ENCODE measurements around the gene ITGB5. TPM values are rescaled to one million over a fixed set of nuclear protein-coding genes. Genes with fewer than 3 reads are reported as not detected.

Gene ITGB5
- total RNA-seq, 1 experiment from 2014 or later: 116 TPM

DNA sequence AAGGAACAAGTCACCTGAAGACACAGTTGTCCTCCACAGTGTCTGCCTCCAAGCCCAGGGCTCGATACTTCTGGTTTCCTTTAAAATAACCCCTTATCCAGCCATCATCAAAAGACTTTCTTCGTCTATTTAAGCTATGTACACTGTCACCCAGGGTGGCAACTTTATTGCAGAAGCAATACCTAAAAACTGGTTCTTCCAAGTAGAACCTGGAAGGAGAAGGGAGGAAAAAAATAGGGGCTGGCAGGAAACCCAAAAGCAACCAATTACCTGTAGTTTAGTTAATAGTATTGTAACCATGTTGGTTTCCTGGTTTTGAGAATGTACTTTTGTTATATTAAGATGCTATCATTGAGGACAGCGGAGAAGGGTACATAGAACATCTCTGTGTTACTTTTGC is 33.7 kb downstream of the ITGB5 start:
- no peak overlapping the region for H3K4me3 ChIP-seq (ENCODE audit: low read depth, low read length, poor library complexity, severe bottlenecking)
- H3K27me3 ChIP-seq (replicated peaks; ENCODE audit: insufficient read depth, low read depth, low read length, poor library complexity): no peaks in the 10 kb centered on the region
- no peaks in the 10 kb centered on the region for H3K9me3 ChIP-seq (ENCODE audit: low read depth, low read length, poor library complexity, severe bottlenecking)
- no peak for DNase-seq (ENCODE audit: low spot score)
- TF ChIP-seq, protein P1, sequence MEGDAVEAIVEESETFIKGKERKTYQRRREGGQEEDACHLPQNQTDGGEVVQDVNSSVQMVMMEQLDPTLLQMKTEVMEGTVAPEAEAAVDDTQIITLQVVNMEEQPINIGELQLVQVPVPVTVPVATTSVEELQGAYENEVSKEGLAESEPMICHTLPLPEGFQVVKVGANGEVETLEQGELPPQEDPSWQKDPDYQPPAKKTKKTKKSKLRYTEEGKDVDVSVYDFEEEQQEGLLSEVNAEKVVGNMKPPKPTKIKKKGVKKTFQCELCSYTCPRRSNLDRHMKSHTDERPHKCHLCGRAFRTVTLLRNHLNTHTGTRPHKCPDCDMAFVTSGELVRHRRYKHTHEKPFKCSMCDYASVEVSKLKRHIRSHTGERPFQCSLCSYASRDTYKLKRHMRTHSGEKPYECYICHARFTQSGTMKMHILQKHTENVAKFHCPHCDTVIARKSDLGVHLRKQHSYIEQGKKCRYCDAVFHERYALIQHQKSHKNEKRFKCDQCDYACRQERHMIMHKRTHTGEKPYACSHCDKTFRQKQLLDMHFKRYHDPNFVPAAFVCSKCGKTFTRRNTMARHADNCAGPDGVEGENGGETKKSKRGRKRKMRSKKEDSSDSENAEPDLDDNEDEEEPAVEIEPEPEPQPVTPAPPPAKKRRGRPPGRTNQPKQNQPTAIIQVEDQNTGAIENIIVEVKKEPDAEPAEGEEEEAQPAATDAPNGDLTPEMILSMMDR (conservative IDR thresholded peaks at IDR 0.05; ENCODE audit: low read depth, low read length): no peak
- TF ChIP-seq EZH2 (IDR thresholded peaks at IDR 0.05; ENCODE audit: borderline replicate concordance, low read depth, low read length, poor library complexity, severe bottlenecking): no peak
- H3K4me1 ChIP-seq (ENCODE audit: insufficient read depth, low read length, poor library complexity, severe bottlenecking): peaks cover 51% of the 10 kb centered on the region
- no TSS peak for BruUV-seq (replicated peaks)
- intact Hi-C loops (cut with micrococcal nuclease; ENCODE audit: unreplicated experiment): no loop called here
- H3K36me3 ChIP-seq (ENCODE audit: insufficient read depth, low read length, poor library complexity, severe bottlenecking): peaks cover 10% of the 10 kb centered on the region
- no peak overlapping the region for H3K27ac ChIP-seq (ENCODE audit: low read depth, low read length, poor library complexity, severe bottlenecking)
- ChIA-PET CTCF (no interaction called here), POLR2A (ENCODE audit: low non-redundant PET) (interaction anchor here (0.6 kb wide), 1 partner anchor 767 kb away, joined by 5 read pairs; no protein-coding TSS in a partner anchor)

DNA sequence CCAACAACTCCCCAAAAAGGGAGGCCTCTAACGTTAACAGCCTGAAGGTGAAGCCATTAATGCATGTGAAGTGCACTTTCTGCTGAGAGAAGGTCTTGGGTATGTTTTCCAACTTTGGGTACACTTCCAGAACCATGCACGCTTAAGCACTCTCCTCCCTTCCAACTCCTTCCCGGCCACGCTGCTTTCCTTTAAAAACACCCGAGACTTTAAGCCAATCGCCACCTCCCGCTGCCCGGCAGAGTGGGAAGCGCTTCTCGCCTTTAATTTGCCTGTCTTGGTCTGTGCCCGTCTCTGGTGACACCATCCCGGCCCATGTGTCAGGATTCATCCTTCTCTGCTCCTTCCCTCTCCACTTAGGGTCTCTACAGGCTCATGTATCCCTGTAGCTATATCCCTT is 35.3 kb downstream of the ITGB5 start:
- no TSS peak for BruUV-seq (replicated peaks)
- Histone ChIP-seq H3K4me3 (ENCODE audit: low read depth, low read length, poor library complexity, severe bottlenecking) (no peak overlapping the region), H3K27ac (ENCODE audit: low read depth, low read length, poor library complexity, severe bottlenecking) (peak overlapping the region; percentile 65), H3K36me3 (ENCODE audit: insufficient read depth, low read length, poor library complexity, severe bottlenecking) (peaks cover 25% of the 10 kb centered on the region), H3K4me1 (ENCODE audit: insufficient read depth, low read length, poor library complexity, severe bottlenecking) (peaks cover 58% of the 10 kb centered on the region), H3K9me3 (ENCODE audit: low read depth, low read length, poor library complexity, severe bottlenecking) (no peaks in the 10 kb centered on the region), H3K27me3 (replicated peaks; ENCODE audit: insufficient read depth, low read depth, low read length, poor library complexity) (no peaks in the 10 kb centered on the region)
- ChIA-PET POLR2A (ENCODE audit: low non-redundant PET) (no interaction called here), CTCF (no interaction called here)
- intact Hi-C loops (cut with micrococcal nuclease; ENCODE audit: unreplicated experiment): no loop called here
- TF ChIP-seq, protein P1 (conservative IDR thresholded peaks at IDR 0.05; ENCODE audit: low read depth, low read length): no peak
- TF ChIP-seq EZH2 (IDR thresholded peaks at IDR 0.05; ENCODE audit: borderline replicate concordance, low read depth, low read length, poor library complexity, severe bottlenecking): no peak
- DNase-seq (ENCODE audit: low spot score): no peak

DNA sequence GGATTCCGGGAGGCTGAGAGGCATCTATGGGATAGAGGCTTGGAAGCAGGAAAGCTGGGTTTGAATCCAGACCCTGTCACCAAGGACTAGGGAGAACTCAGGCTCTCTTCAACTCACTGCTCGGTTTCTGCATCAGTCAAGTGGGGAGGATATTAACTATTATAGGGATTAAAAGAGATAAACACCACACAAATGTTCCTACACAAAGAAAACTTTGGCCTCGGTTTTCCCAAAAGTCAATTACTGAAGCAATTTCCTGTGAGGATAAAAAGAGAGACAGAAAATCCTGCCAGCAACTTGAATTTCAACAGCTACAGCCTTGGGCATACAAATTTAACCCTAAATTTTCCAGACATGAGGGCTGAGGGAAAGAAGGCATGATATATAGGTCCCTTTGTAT is 36.0 kb downstream of the ITGB5 start:
- CTCF ChIA-PET: no interaction called here
- POLR2A ChIA-PET (ENCODE audit: low non-redundant PET): no interaction called here
- Histone ChIP-seq H3K4me3 (ENCODE audit: low read depth, low read length, poor library complexity, severe bottlenecking) (peak overlapping the region; percentile 29), H3K27me3 (replicated peaks; ENCODE audit: insufficient read depth, low read depth, low read length, poor library complexity) (no peaks in the 10 kb centered on the region), H3K36me3 (ENCODE audit: insufficient read depth, low read length, poor library complexity, severe bottlenecking) (peaks cover 25% of the 10 kb centered on the region), H3K27ac (ENCODE audit: low read depth, low read length, poor library complexity, severe bottlenecking) (peak overlapping the region; percentile 65), H3K4me1 (ENCODE audit: insufficient read depth, low read length, poor library complexity, severe bottlenecking) (peaks cover 56% of the 10 kb centered on the region), H3K9me3 (ENCODE audit: low read depth, low read length, poor library complexity, severe bottlenecking) (no peaks in the 10 kb centered on the region)
- no TSS peak for BruUV-seq (replicated peaks)
- intact Hi-C loops (cut with micrococcal nuclease; ENCODE audit: unreplicated experiment): no loop called here
- peak; percentile 94 for DNase-seq (ENCODE audit: low spot score)
- TF ChIP-seq, protein P1 (conservative IDR thresholded peaks at IDR 0.05; ENCODE audit: low read depth, low read length): no peak
- TF ChIP-seq EZH2 (IDR thresholded peaks at IDR 0.05; ENCODE audit: borderline replicate concordance, low read depth, low read length, poor library complexity, severe bottlenecking): no peak
